ENCODE data around the gene GAL.

Gene GAL

GRCh38 chr11:68682531-68682961 is 1.8 kb upstream of the GAL start:
- H3K36me3 ChIP-seq (ENCODE audit: insufficient read depth), result no peaks in the 10 kb centered on the region
- no peak for TF ChIP-seq CTCF (conservative IDR thresholded peaks at IDR 0.05; ENCODE audit: low read depth, low read length)
- H3K4me2 ChIP-seq, result no peak overlapping the region
- no peaks in the 10 kb centered on the region for H3K4me1 ChIP-seq (ENCODE audit: low read depth, poor library complexity, severe bottlenecking)
- H3K27me3 ChIP-seq (ENCODE audit: insufficient read depth, low read depth), result peaks cover 24% of the 10 kb centered on the region
- H2AFZ ChIP-seq (ENCODE audit: low read depth), result no peak overlapping the region
- H3K4me3 ChIP-seq (IDR thresholded peaks at IDR 0.05; ENCODE audit: insufficient read depth, low read depth, low read length), result no peak overlapping the region
- H3K27ac ChIP-seq, result no peak overlapping the region
- no peaks in the 10 kb centered on the region for H4K20me1 ChIP-seq (ENCODE audit: insufficient read depth)
- no peaks in the 10 kb centered on the region for H3K79me2 ChIP-seq (ENCODE audit: insufficient read depth, low read depth)
- H3K9ac ChIP-seq, result no peak overlapping the region

- H3K4me3 ChIP-seq (IDR thresholded peaks at IDR 0.05; ENCODE audit: insufficient read depth, low read depth, low read length), result no peak overlapping the region
- no peak overlapping the region for H3K9ac ChIP-seq
- no peak for TF ChIP-seq CTCF (conservative IDR thresholded peaks at IDR 0.05; ENCODE audit: low read depth, low read length)
- H4K20me1 ChIP-seq (ENCODE audit: insufficient read depth), result no peaks in the 10 kb centered on the region
- H3K4me1 ChIP-seq (ENCODE audit: low read depth, poor library complexity, severe bottlenecking), result no peaks in the 10 kb centered on the region
- peaks cover 26% of the 10 kb centered on the region for H3K27me3 ChIP-seq (ENCODE audit: insufficient read depth, low read depth)
- H3K36me3 ChIP-seq (ENCODE audit: insufficient read depth), result no peaks in the 10 kb centered on the region
- H3K4me2 ChIP-seq, result no peak overlapping the region
- no peak overlapping the region for H2AFZ ChIP-seq (ENCODE audit: low read depth)
- no peak overlapping the region for H3K27ac ChIP-seq
- no peaks in the 10 kb centered on the region for H3K79me2 ChIP-seq (ENCODE audit: insufficient read depth, low read depth)
Observed at GRCh38 chr11:68683121-68683520, 1.2 kb upstream of the GAL start.

GRCh38 chr11:68683536-68684384 is 584 bp upstream of the GAL start:
- no peaks in the 10 kb centered on the region for H3K4me1 ChIP-seq (ENCODE audit: low read depth, poor library complexity, severe bottlenecking)
- no peaks in the 10 kb centered on the region for H3K79me2 ChIP-seq (ENCODE audit: insufficient read depth, low read depth)
- TF ChIP-seq CTCF (conservative IDR thresholded peaks at IDR 0.05; ENCODE audit: low read depth, low read length), result no peak
- no peaks in the 10 kb centered on the region for H3K36me3 ChIP-seq (ENCODE audit: insufficient read depth)
- H3K9ac ChIP-seq, result no peak overlapping the region
- no peaks in the 10 kb centered on the region for H4K20me1 ChIP-seq (ENCODE audit: insufficient read depth)
- no peak overlapping the region for H3K4me3 ChIP-seq (IDR thresholded peaks at IDR 0.05; ENCODE audit: insufficient read depth, low read depth, low read length)
- no peak overlapping the region for H3K4me2 ChIP-seq
- H3K27me3 ChIP-seq (ENCODE audit: insufficient read depth, low read depth), result peaks cover 27% of the 10 kb centered on the region
- no peak overlapping the region for H2AFZ ChIP-seq (ENCODE audit: low read depth)
- no peak overlapping the region for H3K27ac ChIP-seq

GRCh38 chr11:68685656-68686380 is 1.5 kb downstream of the GAL start:
- H2AFZ ChIP-seq (ENCODE audit: low read depth), result no peak overlapping the region
- H3K4me1 ChIP-seq (ENCODE audit: low read depth, poor library complexity, severe bottlenecking), result no peaks in the 10 kb centered on the region
- H3K9ac ChIP-seq, result no peak overlapping the region
- H3K4me2 ChIP-seq, result no peak overlapping the region
- H3K79me2 ChIP-seq (ENCODE audit: insufficient read depth, low read depth), result no peaks in the 10 kb centered on the region
- no peak overlapping the region for H3K27ac ChIP-seq
- no peak overlapping the region for H3K4me3 ChIP-seq (IDR thresholded peaks at IDR 0.05; ENCODE audit: insufficient read depth, low read depth, low read length)
- no peaks in the 10 kb centered on the region for H3K36me3 ChIP-seq (ENCODE audit: insufficient read depth)
- H4K20me1 ChIP-seq (ENCODE audit: insufficient read depth), result no peaks in the 10 kb centered on the region
- no peak for TF ChIP-seq CTCF (conservative IDR thresholded peaks at IDR 0.05; ENCODE audit: low read depth, low read length)
- H3K27me3 ChIP-seq (ENCODE audit: insufficient read depth, low read depth), result peaks cover 32% of the 10 kb centered on the region

All from KMS-11 (cell line).